HepG2 (cell line): ENCODE results near the gene SLC29A3. TPM values are rescaled to one million over a fixed set of nuclear protein-coding genes. Genes with fewer than 3 reads are reported as not detected.

ENCODE experiments used
- ATAC-seq: fragments of 200-7000 bp; cut with Tn5 transposase; 3 replicates; pipeline ENCODE4 v1.9.1; 2020; ENCODE audit warnings: mild to moderate bottlenecking, moderate library complexity
- BruUV-seq: library from RNA; stranded (reverse); fragments of 400-500 nt; replicated peaks from 2 replicates; lab custom pipeline; 2021; lab: Mats Ljungman, UMichigan
- CTCF ChIA-PET: fragments of 300-600 bp; formaldehyde crosslinking; extraction: SDS; loops from one replicate; lab custom pipeline; 2021; ENCODE audit warnings: low total read pairs, inconsistent platforms, low intra/inter-chr PET ratio; lab: Yijun Ruan, JAX
- POLR2A ChIA-PET: fragments of 350-600 bp; sonication (Branson Sonifier 250); formaldehyde crosslinking; loops from one replicate; lab custom pipeline; 2020; ENCODE audit warnings: antibody characterized with exemption, inconsistent platforms; lab: Yijun Ruan, JAX
- DNase-seq: peaks from one replicate; pipeline ENCODE4 v3.0.0-alpha.2; 2015; ENCODE audit warnings: low spot score
- FAIRE-seq: peaks from 3 replicates; lab custom pipeline; 2011; peaks lifted over from hg19 to GRCh38; lab: Jason Lieb, UNC
- H2AFZ ChIP-seq: one replicate; pipeline ENCODE4 v1.6.1; 2011; ENCODE audit warnings: low read length, inconsistent platforms
- H3K27ac ChIP-seq: fragments of 300-600 bp; 3 replicates; pipeline ENCODE4 v1.8.0; 2011; ENCODE audit warnings: mixed run types, mild to moderate bottlenecking, mixed read lengths, low read length, inconsistent platforms; ENCODE audit not compliant: insufficient read depth; ENCODE audit errors: extremely low read length
- H3K27me3 ChIP-seq, 2 experiments: fragments of 200-600 bp in 1 of 2; 2 replicates in 1 of 2; 3 replicates in 1 of 2; pipeline versions ENCODE4 v1.6.0 to v1.8.0; 2011; ENCODE audit warnings: low read length in 2 of 2, mild to moderate bottlenecking in 2 of 2, moderate library complexity in 2 of 2, inconsistent platforms in 1 of 2; ENCODE audit not compliant: insufficient read depth in 2 of 2, control insufficient read depth in 1 of 2
- H3K36me3 ChIP-seq, 2 experiments: fragments of 200-600 bp in 1 of 2; replicated peaks in 1 of 2; 2 replicates in 1 of 2; 3 replicates in 1 of 2; pipeline versions ENCODE4 v1.5.1 to v1.8.0; 2011; ENCODE audit warnings: low read length in 2 of 2, inconsistent platforms in 1 of 2; ENCODE audit not compliant: insufficient read depth in 2 of 2, control insufficient read depth in 1 of 2
- H3K4me1 ChIP-seq: 2 replicates; pipeline ENCODE4 v1.5.1; 2012; ENCODE audit warnings: low read length, inconsistent platforms; ENCODE audit not compliant: insufficient read depth
- H3K4me2 ChIP-seq: 2 replicates; pipeline ENCODE4 v1.6.0; 2011; ENCODE audit warnings: low read depth, low read length, inconsistent platforms
- H3K4me3 ChIP-seq, 3 experiments: fragments of 200-600 bp in 1 of 3; sonication (generic), shearing (Covaris generic) in 1 of 3; replicated peaks in 1 of 3; 2 replicates each; pipeline ENCODE4 v1.5.1; 2011 to 2016; ENCODE audit warnings: low read length in 3 of 3, inconsistent platforms in 2 of 3, low read depth in 2 of 3, mild to moderate bottlenecking in 2 of 3, control low read depth in 1 of 3, mixed read lengths in 1 of 3; ENCODE audit not compliant: insufficient read depth in 1 of 3
- H3K79me2 ChIP-seq: one replicate; pipeline ENCODE4 v1.6.1; 2011; ENCODE audit warnings: low read length, inconsistent platforms; ENCODE audit not compliant: insufficient read depth
- H3K9ac ChIP-seq: 2 replicates; pipeline ENCODE4 v1.6.0; 2011; ENCODE audit warnings: mild to moderate bottlenecking, low read depth, low read length, inconsistent platforms; ENCODE audit not compliant: insufficient read depth
- H3K9me3 ChIP-seq: 2 replicates; pipeline ENCODE4 v1.5.1; 2012; ENCODE audit warnings: mild to moderate bottlenecking, low read length
- H4K20me1 ChIP-seq: 2 replicates; pipeline ENCODE4 v1.6.0; 2011; ENCODE audit warnings: inconsistent platforms, mild to moderate bottlenecking, low read length, moderate library complexity; ENCODE audit not compliant: insufficient read depth
- AGO1 ChIP-seq: fragments of 200-400 bp; formaldehyde crosslinking; IDR thresholded peaks from 2 replicates; pipeline ENCODE4 v1.6.1; 2017; ENCODE audit warnings: mild to moderate bottlenecking, low read depth, low read length, moderate library complexity; ENCODE audit not compliant: poor library complexity, severe bottlenecking
- CBX1 ChIP-seq: IDR thresholded peaks from one replicate; pipeline ENCODE4 v1.6.1; 2016; ENCODE audit warnings: antibody characterized with exemption, low read depth
- EP300 ChIP-seq, 3 experiments: sonication (generic) in 1 of 3; formaldehyde crosslinking in 1 of 3; IDR thresholded peaks; 2 replicates each; pipeline versions ENCODE4 v1.5.1 to v1.6.1; 2011 to 2020; ENCODE audit warnings: low read depth in 2 of 3, low read length in 2 of 3, borderline replicate concordance in 1 of 3, improper control_type of control experiment in 1 of 3, mild to moderate bottlenecking in 1 of 3, missing genetic modification reagents in 1 of 3, moderate library complexity in 1 of 3
- HOXA7 ChIP-seq: sonication (generic); formaldehyde crosslinking; IDR thresholded peaks from 2 replicates; pipeline ENCODE4 v1.8.1; 2022; ENCODE audit warnings: mild to moderate bottlenecking, missing genetic modification reagents, moderate library complexity
- NCOR1 ChIP-seq: fragments of 200-600 bp; sonication (generic); IDR thresholded peaks from 2 replicates; pipeline ENCODE4 v1.7.0; 2017; ENCODE audit warnings: antibody characterized with exemption, low read length, borderline replicate concordance
- PHB2 ChIP-seq: fragments of 450-650 bp; IDR thresholded peaks from 2 replicates; pipeline ENCODE4 v1.6.1; 2018; ENCODE audit not compliant: partially characterized antibody
- ZNF354B ChIP-seq: sonication (generic); formaldehyde crosslinking; IDR thresholded peaks from 2 replicates; pipeline ENCODE4 v1.8.0; 2022; ENCODE audit warnings: mild to moderate bottlenecking, missing genetic modification reagents
- ZNF550 ChIP-seq: sonication (generic); formaldehyde crosslinking; IDR thresholded peaks from 2 replicates; pipeline ENCODE4 v1.4.0; 2020; ENCODE audit warnings: mild to moderate bottlenecking, missing genetic modification reagents, borderline replicate concordance
- WGBS: methylation state at CpG from one replicate; pipeline ENCODE4 v1.1.6; 2017; ENCODE audit warnings: low lambda C conversion rate; 5-methylcytosine and 5-hydroxymethylcytosine counted together
- in situ Hi-C: cut with HindIII; loops from 2 replicates; pipeline ENCODE4 v1.10.0; 2017; ENCODE audit warnings: low pct_unique_long_range_greater_than_20kb; ENCODE audit not compliant: extremely low pct_ligation_motif_present
- intact Hi-C: fragments of 100-400 bp; cut with micrococcal nuclease; formaldehyde crosslinking; loops from one replicate; pipeline ENCODE4 v1.10.0; 2022; ENCODE audit not compliant: unreplicated experiment
- polyA plus RNA-seq, 8 experiments: library from polyadenylated mRNA; depleted of rRNA in 3 of 8; stranded (reverse) in 7 of 8; unstranded in 1 of 8; fragments of >200 nt; fragmentation: Illumina TruSeq in 4 of 8; extraction: Trizol in 4 of 8; gene quantifications; 2 replicates each; pipeline versions ENCODE4 v1.2.1 to v1.2.3, GENCODE V29; 2011 to 2016; ENCODE audit warnings: low read depth in 4 of 8, missing spikeins in 1 of 8, mixed read lengths in 1 of 8; ENCODE audit not compliant: insufficient read depth in 1 of 8
- total RNA-seq, 5 experiments: library from RNA; depleted of rRNA; stranded (reverse); fragments of >200 nt; fragmentation: Illumina TruSeq; extraction: Trizol; gene quantifications; 2 replicates each; pipeline ENCODE4 v1.2.3, GENCODE V29; 2016; ENCODE audit warnings: low read depth in 1 of 5

Gene SLC29A3
- total and polyA plus RNA-seq, 2 of the 13 experiments (the other 11 are each of a cell fraction or from before 2014, with no cell fraction given) = 8.6 to 11.8 TPM

- TF ChIP-seq PHB2 = no peak
Observed at GRCh38 chr10:71351628-71352319, 32.7 kb downstream of the SLC29A3 start (continued).

- Histone ChIP-seq H3K36me3 (peaks cover 21 to 77% of the 10 kb centered on the region in 2 experiments), H3K4me3 (no peak overlapping the region), H3K4me1 (peaks cover 23% of the 10 kb centered on the region)
- 76% methylated on average over 9 of the region's 9 CpGs for WGBS
- POLR2A ChIA-PET = no interaction called here
- TF ChIP-seq CBX1 (no peak), HOXA7 (CRISPR knock-in tag) (no peak), ZNF550 (no peak), AGO1 (no peak), NCOR1 (no peak), EP300 (IDR thresholded peaks at IDR 0.05; ENCODE audit: low read depth in 2 of 2, low read length in 2 of 2) (no peak), EP300 (CRISPR knock-in tag; IDR thresholded peaks at IDR 0.05; ENCODE audit: borderline replicate concordance) (no peak), ZNF354B (CRISPR knock-in tag) (no peak)
- TF ChIP-seq, all 625 proteins: peak for 0
- H3K27me3 ChIP-seq = no peaks in the 10 kb centered on the region
- ATAC-seq (no peak), DNase-seq (no peak), FAIRE-seq (no peak)
- no peaks in the 10 kb centered on the region for H4K20me1 ChIP-seq
- no peaks in the 10 kb centered on the region for H3K79me2 ChIP-seq
- H3K4me2 ChIP-seq = no peak overlapping the region
- H3K27ac ChIP-seq = no peak overlapping the region
- no peak overlapping the region for H3K9ac ChIP-seq
- no TSS peak for BruUV-seq
- no peak overlapping the region for H2AFZ ChIP-seq
- H3K9me3 ChIP-seq = no peaks in the 10 kb centered on the region
- intact Hi-C loops (no loop called here), in situ Hi-C loops (no loop called here)
- CTCF ChIA-PET = no interaction called here
Observed at GRCh38 chr10:71353639-71354038, 34.6 kb downstream of the SLC29A3 start.
